Measurements from ENCODE around the gene FAM204A.

Gene FAM204A

GRCh38 chr10:118310822-118311221 lies 31.3 kb downstream of the FAM204A start:
- CTCF ChIA-PET, result interaction anchor here (0.7 kb wide), 1 partner anchor 148 kb away, joined by 3 read pairs; no protein-coding TSS in a partner anchor
- no peak for DNase-seq (ENCODE audit: extremely low spot score)
- TF ChIP-seq ELF4 (IDR thresholded peaks at IDR 0.05) (no peak), BHLHE40 (IDR thresholded peaks at IDR 0.05; ENCODE audit: borderline replicate concordance) (no peak), LEF1 (IDR thresholded peaks at IDR 0.05; ENCODE audit: borderline replicate concordance) (no peak), PKNOX1 (IDR thresholded peaks at IDR 0.05) (no peak), TARDBP (IDR thresholded peaks at IDR 0.05) (no peak), SP1 (IDR thresholded peaks at IDR 0.05) (no peak), FOXK2 (IDR thresholded peaks at IDR 0.05) (no peak), CTBP1 (IDR thresholded peaks at IDR 0.05; ENCODE audit: borderline replicate concordance) (no peak), FOXM1 (IDR thresholded peaks at IDR 0.05; ENCODE audit: borderline replicate concordance) (no peak), NFRKB (IDR thresholded peaks at IDR 0.05) (no peak), FOXA1 (IDR thresholded peaks at IDR 0.05) (no peak)
- POLR2A ChIA-PET, result no interaction called here

- CTCF ChIA-PET, result no interaction called here
- TF ChIP-seq ELF4 (IDR thresholded peaks at IDR 0.05), result no peak
- POLR2A ChIA-PET, result no interaction called here
- DNase-seq (ENCODE audit: extremely low spot score), result no peak
These were observed 32.2 kb downstream of the FAM204A start for GRCh38 chr10:118309911-118310310.

GRCh38 chr10:118308664-118309063 lies 33.5 kb downstream of the FAM204A start:
- TF ChIP-seq ARNT (IDR thresholded peaks at IDR 0.05) (no peak), ZNF384 (IDR thresholded peaks at IDR 0.05) (peak; percentile 73), FOXA1 (IDR thresholded peaks at IDR 0.05) (no peak)
- ChIA-PET POLR2A (no interaction called here), CTCF (no interaction called here)
- DNase-seq (ENCODE audit: extremely low spot score), result peak; percentile 28

- TF ChIP-seq FOXM1 (IDR thresholded peaks at IDR 0.05; ENCODE audit: borderline replicate concordance), result no peak
- no peak for TF ChIP-seq L3MBTL2 (conservative IDR thresholded peaks at IDR 0.05)
- no peak for TF ChIP-seq ZNF384 (IDR thresholded peaks at IDR 0.05)
- no peak for TF ChIP-seq SUZ12 (IDR thresholded peaks at IDR 0.05)
- TF ChIP-seq FOXA1 (IDR thresholded peaks at IDR 0.05), result no peak
- TF ChIP-seq NFRKB (IDR thresholded peaks at IDR 0.05), result no peak
- no peak for TF ChIP-seq ELF4 (IDR thresholded peaks at IDR 0.05)
- no peak for TF ChIP-seq SP1 (IDR thresholded peaks at IDR 0.05)
- TF ChIP-seq PKNOX1 (IDR thresholded peaks at IDR 0.05), result no peak
- TF ChIP-seq TARDBP (IDR thresholded peaks at IDR 0.05), result no peak
- POLR2A ChIA-PET, result no interaction called here
- CTCF ChIA-PET, result no interaction called here
- DNase-seq (ENCODE audit: extremely low spot score), result no peak
These were observed 34.3 kb downstream of the FAM204A start for GRCh38 chr10:118307859-118308258.

- CTCF ChIA-PET, result no interaction called here
- POLR2A ChIA-PET, result no interaction called here
- TF ChIP-seq FOXK2 (IDR thresholded peaks at IDR 0.05) (no peak), FOXA1 (IDR thresholded peaks at IDR 0.05) (no peak), CTBP1 (IDR thresholded peaks at IDR 0.05; ENCODE audit: borderline replicate concordance) (no peak), PKNOX1 (IDR thresholded peaks at IDR 0.05) (no peak), LEF1 (IDR thresholded peaks at IDR 0.05; ENCODE audit: borderline replicate concordance) (no peak), TARDBP (IDR thresholded peaks at IDR 0.05) (no peak), BHLHE40 (IDR thresholded peaks at IDR 0.05; ENCODE audit: borderline replicate concordance) (no peak), FOXM1 (IDR thresholded peaks at IDR 0.05; ENCODE audit: borderline replicate concordance) (no peak), ELF4 (IDR thresholded peaks at IDR 0.05) (no peak), SUZ12 (IDR thresholded peaks at IDR 0.05) (no peak), NFRKB (IDR thresholded peaks at IDR 0.05) (no peak), ZNF384 (IDR thresholded peaks at IDR 0.05) (no peak), SP1 (IDR thresholded peaks at IDR 0.05) (no peak), ARNT (IDR thresholded peaks at IDR 0.05) (no peak), HDGF (IDR thresholded peaks at IDR 0.05; ENCODE audit: borderline replicate concordance) (no peak), L3MBTL2 (conservative IDR thresholded peaks at IDR 0.05) (no peak)
- no peak for DNase-seq (ENCODE audit: extremely low spot score)
These were observed 34.9 kb downstream of the FAM204A start for GRCh38 chr10:118307220-118307619.

- no peak for TF ChIP-seq CTBP1 (IDR thresholded peaks at IDR 0.05; ENCODE audit: borderline replicate concordance)
- TF ChIP-seq FOXA1 (IDR thresholded peaks at IDR 0.05), result no peak
- TF ChIP-seq BHLHE40 (IDR thresholded peaks at IDR 0.05; ENCODE audit: borderline replicate concordance), result no peak
- TF ChIP-seq HDGF (IDR thresholded peaks at IDR 0.05; ENCODE audit: borderline replicate concordance), result no peak
- no peak for TF ChIP-seq FOXK2 (IDR thresholded peaks at IDR 0.05)
- no peak for TF ChIP-seq NFRKB (IDR thresholded peaks at IDR 0.05)
- TF ChIP-seq ZNF384 (IDR thresholded peaks at IDR 0.05), result no peak
- no peak for TF ChIP-seq SUZ12 (IDR thresholded peaks at IDR 0.05)
- TF ChIP-seq L3MBTL2 (conservative IDR thresholded peaks at IDR 0.05), result no peak
- no peak for TF ChIP-seq PKNOX1 (IDR thresholded peaks at IDR 0.05)
- TF ChIP-seq ELF4 (IDR thresholded peaks at IDR 0.05), result no peak
- no peak for TF ChIP-seq LEF1 (IDR thresholded peaks at IDR 0.05; ENCODE audit: borderline replicate concordance)
- no peak for TF ChIP-seq ARNT (IDR thresholded peaks at IDR 0.05)
- TF ChIP-seq SP1 (IDR thresholded peaks at IDR 0.05), result no peak
- no peak for TF ChIP-seq FOXM1 (IDR thresholded peaks at IDR 0.05; ENCODE audit: borderline replicate concordance)
- TF ChIP-seq TARDBP (IDR thresholded peaks at IDR 0.05), result no peak
- POLR2A ChIA-PET, result interaction anchor here (1.6 kb wide), 1 partner anchor 10 kb away, joined by 5 read pairs; no protein-coding TSS in a partner anchor
- CTCF ChIA-PET, result no interaction called here
- no peak for DNase-seq (ENCODE audit: extremely low spot score)
These were observed 36.4 kb downstream of the FAM204A start for GRCh38 chr10:118305730-118306129.

All from HEK293T (cell line).